Prostate gland (tissue), 1 donor: ENCODE data around the gene ADAMTS19.

Source experiments
- POLR2A ChIP-seq: fragments of 450-650 bp; IDR thresholded peaks from one replicate; pipeline ENCODE4 v1.6.1; 2016; ENCODE audit warnings: antibody characterized with exemption, mild to moderate bottlenecking
- POLR2AphosphoS5 ChIP-seq: sonication (generic); formaldehyde crosslinking; IDR thresholded peaks from one replicate; pipeline ENCODE4 v1.6.1; 2017; ENCODE audit warnings: antibody characterized with exemption

DNA sequence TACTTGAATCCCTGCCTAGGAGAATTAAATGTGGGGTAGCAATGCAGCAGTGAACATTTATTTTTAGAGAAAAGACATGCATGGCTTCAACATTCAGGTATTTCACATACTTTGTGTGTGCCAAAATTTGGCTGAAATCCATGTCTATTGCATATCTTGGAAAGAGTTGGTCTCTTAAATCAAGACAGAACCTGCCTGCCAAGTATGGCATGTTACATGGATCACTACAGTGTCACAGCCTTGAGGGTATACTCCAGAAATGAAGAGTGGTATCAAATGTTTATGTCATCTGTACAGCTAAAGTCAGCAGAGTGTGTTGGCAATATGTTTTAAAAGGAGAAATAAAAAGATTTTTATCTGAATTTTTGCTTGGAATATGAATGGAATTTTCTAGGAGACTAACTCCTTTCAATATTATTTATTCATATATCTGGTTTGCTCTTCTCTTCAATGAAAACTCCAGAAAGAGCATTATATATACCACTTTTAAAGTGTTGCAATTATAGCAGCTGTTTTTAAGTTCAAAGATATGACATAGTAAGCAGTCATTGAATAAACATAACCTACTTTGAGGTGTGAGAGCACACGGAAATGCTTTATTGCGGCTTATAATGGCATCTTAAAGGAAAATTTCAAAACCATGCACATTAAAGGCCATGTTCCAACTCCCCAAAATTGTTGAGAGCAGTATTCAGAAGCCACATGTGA, 192.4 kb downstream of the ADAMTS19 start:
- TF ChIP-seq POLR2A: no peak
- no peak for TF ChIP-seq POLR2AphosphoS5
